HL-60 (cell line): Measurements from ENCODE around the gene FAM234A.

Experiments
- CTCF ChIP-seq: IDR thresholded peaks from one replicate; pipeline ENCODE4 v1.5.1; 2011; ENCODE audit warnings: low read length, control low read depth, inconsistent platforms; ENCODE audit not compliant: insufficient read depth
- GABPA ChIP-seq: IDR thresholded peaks from 2 replicates; pipeline ENCODE4 v1.6.1; 2012; ENCODE audit warnings: low read depth
- POLR2AphosphoS5 ChIP-seq: IDR thresholded peaks from 2 replicates; pipeline ENCODE4 v1.6.1; 2012; ENCODE audit warnings: low read depth
- REST ChIP-seq: IDR thresholded peaks from 2 replicates; pipeline ENCODE4 v1.6.1; 2012; ENCODE audit warnings: low read depth; ENCODE audit not compliant: insufficient replicate concordance
- SPI1 ChIP-seq: IDR thresholded peaks from 2 replicates; pipeline ENCODE4 v1.6.1; 2012; ENCODE audit warnings: low read depth, mild to moderate bottlenecking, borderline replicate concordance

- TF ChIP-seq CTCF (no peak), SPI1 (no peak), POLR2AphosphoS5 (no peak), GABPA (no peak), REST (no peak)
Observed at GRCh38 chr16:305916-306626, 71.5 kb downstream of the FAM234A start.
